Activated CD4-positive, alpha-beta T cell treated with anti-CD3 and anti-CD28 coated beads for 1 hour (primary cell): ENCODE measurements around the gene CA6.
"Not testable (repeated sequence)": the region's sequence is repeated elsewhere in the genome, so short reads cannot be mapped to it uniquely, and the experiment has no call there.

Source experiments
- DNase-seq: peaks from one replicate; pipeline ENCODE4 v3.0.0-alpha.2; 2020

CA6 gene

DNA sequence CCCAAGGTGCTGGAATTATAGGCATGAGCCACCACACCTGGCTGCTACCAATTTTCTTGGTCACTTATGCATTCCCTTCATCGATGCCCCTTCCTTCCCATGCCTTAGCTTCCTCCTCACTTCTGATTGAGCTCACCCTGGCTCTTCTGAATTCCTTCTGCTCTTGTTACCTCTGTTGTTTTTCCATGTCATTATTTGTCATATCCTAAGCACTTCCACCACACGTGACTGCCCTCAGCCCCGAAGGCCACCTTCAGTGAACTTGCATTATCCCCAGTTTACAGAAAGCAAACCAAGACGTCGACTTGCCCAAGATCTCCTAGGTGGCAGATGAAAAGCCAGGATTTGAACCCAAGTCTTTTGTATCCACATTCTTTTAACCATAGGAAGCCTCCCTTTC lies 30.7 kb downstream of the CA6 start:
- DNase-seq = no peak

DNA sequence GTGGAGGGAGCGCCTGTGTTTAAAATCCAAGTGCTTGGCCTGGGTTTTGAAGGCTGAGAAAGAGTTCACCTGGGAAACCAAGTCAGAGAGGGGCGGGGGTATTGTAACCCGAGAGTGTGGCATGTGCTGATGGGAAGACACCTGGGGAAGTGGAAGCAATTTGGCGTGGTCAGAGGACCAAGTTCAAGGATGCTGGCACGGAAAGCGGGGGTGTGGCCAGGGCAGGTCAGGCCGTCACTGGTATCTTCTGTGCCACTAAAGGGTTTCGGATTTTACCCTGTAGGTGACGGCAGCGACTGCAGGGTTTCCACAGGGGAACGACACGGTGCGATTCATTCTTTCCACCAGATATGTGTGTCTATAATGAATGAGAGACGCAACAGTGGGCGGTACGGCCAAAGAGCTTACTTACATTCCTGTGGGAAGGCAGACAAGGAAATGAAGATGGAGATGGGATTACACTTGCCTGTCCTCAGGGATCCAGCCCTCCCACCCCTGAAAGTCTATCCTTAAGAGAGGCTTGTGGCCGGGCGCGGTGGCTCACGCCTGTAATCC lies 31.3 kb downstream of the CA6 start:
- no peak for DNase-seq

DNA sequence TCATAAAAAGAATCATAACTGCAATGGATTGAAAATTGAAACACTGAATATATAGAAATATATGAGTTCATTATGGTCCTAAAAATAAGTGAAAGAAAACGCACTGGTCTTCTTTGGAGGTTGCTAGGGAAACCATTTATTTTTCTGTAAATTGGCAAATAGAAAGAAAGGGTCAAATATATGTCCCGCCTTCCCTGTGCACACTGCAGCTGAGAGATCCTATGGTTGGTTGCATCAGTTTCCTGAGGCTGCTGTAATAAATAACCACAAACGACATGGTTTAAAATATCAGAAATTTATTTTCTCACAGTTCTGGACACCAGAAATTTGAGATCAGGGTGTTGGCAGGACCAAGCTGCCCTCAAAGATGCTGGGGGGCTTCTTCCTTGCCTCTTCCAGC lies 35.0 kb downstream of the CA6 start:
- no peak for DNase-seq

DNA sequence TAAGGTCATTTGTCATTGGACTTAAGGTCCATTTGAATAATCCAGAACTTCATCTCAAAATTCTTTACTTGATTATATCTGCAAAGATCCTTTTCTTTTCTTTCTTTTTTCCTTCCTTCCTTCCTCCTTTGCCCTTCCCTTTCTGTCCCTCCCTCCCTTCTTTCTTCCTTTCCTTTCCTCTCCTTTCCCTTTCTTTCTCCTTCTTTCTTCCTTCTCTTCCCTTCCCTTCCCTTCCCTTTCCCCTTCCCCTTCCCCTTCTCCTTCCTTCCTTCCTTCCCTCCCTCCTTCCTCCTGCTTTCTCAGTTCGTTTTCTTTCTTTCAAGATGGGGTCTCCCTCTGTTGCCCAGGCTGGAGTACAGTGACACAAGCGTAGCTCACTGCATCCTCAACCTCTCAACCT lies 35.5 kb downstream of the CA6 start:
- no peak for DNase-seq

DNA sequence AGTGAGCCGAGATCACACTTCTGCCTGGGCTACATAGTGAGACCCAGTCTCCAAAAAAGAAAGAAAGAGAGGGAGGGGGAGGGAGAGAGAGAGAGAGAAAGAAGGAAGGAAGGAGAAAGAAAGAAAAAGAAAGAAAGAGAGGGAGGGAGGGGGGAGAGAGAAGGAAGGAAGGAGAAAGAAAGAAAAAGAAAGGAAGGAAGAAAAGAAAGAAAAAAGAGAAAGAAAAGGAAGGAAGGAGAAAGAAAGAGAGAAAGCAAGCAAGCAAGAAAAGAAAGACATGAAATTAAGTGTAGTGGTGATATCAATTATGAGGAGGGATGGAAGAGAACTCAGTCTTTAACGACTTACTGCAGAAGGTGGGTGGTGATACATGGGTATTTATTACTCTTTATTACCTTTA lies 38.5 kb downstream of the CA6 start:
- DNase-seq = no peak

DNA sequence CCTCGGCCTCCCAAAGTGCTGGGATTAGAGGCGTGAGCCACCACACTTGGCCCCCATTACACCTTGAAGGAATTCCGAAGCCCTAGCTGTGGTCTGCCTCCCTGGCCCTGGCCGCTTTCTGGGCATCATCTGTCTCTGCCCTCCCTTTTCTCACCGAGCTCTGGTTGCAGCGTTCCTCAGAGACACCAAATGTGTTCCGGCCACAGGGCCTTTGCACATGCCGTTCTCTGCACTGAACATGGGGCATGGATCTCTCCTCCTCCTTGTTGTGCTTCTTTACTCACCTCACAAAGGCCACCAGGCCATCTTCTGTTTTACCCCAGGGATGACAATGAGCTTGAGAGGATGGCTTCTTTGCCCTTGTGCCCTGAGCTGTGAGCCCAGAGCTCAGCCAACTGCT lies 39.3 kb downstream of the CA6 start:
- no peak for DNase-seq

DNA sequence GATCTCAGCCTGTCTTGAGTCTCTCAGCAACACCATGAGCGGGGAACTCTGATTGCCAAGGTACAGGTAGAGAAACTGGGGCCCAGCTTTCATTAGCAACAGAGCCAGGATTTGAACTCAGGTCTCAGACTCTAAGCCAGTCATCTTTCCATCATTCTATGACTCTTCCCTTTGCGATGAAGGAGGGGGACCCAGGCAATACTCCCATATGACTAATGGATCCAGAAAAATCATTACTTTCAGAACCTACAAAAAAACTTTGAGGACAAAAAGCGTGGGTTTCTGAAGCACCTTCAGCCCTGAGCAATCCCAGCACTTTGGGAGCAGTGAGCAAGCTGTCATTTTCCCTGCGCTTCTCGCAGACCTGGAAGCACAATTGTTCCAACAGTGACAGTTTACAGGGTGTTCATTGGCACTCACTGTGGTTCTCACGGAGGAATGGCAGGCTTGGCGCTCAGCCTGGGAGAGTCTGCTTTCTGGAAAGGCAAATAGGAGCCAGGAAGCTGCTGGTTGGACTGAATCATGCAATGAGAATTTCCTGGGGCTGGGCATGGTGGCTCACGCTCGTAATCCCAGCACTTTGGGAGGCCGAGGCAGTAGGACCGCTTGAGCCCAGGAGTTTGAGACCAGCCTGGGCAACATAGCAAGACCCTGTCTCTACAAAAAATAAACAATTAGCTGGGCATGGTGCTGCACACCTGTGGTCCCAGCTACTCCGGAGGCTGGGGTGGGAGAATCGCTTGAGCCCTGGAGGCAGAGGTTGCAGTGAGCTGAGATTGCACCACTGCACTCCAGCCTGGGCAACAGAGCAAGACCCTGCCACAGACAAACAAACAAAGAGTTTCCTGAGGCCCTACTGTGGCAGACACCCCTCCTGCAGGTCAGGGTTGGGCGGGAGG lies 40.5 kb downstream of the CA6 start:
- DNase-seq = no peak

DNA sequence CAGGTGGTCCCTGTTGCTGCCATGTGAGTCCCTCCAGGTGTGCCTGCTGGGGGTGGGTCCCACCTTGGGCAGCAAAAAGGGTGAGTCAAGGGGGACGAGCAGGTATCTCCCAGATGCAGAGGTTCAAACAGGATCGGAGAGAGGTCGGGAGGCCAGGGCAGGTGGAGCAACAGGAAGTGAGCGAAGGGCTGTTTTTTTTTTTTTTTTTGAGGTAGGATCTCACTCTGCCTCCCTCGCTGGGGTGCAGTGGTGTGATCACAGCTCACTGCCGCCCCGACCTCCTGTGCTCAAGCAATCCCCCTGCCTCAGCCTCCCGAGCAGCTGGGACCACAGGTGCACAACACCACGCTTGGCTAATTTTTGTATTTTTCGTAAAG lies 41.1 kb downstream of the CA6 start:
- DNase-seq = no peak

DNA sequence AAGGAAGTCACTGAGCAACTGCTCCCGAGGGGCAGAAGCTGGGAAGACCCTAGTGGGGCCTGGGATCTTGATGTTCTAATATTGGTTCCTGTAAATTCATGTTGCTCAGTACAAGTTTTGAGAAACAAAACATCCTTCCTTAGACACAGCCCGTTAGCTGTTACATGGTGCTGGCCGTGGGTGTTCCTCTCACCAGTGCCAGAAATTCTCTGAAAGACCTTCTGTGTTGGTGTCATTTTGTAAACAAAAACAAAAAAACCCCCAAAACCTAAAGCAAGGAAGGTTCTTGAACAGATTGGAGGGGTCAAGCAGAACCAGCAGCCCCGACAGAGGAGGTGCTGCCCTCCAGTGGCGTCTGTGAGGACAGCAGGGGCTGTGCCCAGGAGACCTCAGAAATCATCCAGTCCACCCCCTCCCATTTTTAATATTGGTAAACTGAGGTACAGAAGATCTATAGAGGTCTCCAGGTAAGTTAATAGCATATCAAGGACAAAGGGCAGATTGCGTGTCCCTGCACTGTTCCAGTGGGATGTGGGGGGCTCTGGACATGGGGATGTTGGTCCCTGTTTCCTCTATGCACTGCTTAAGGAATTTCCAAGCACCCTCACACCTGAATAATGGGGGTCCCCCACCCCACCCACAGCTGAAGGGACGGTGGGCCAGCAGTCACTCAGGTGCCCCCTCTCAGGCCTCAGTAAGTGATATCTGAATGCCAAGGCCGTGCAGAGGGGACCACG lies 42.4 kb downstream of the CA6 start:
- peak; percentile 55 for DNase-seq

DNA sequence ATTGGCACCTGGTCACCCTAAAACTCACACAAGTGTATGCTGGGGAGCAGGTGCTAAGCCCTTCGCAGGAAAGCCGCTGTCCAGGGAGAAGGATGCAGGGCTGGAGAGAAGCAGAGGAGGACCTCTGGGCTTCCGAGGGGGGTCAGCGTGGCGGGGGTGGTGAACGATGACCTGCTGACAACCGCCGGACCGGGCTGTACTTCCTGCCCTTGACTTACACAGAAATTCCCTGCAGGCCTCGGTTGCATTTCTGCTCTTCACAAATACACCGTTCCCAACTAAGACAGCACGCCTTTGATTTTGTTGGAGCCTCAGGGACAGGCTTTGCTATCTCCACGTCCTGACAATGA lies 42.9 kb downstream of the CA6 start:
- DNase-seq = no peak

DNA sequence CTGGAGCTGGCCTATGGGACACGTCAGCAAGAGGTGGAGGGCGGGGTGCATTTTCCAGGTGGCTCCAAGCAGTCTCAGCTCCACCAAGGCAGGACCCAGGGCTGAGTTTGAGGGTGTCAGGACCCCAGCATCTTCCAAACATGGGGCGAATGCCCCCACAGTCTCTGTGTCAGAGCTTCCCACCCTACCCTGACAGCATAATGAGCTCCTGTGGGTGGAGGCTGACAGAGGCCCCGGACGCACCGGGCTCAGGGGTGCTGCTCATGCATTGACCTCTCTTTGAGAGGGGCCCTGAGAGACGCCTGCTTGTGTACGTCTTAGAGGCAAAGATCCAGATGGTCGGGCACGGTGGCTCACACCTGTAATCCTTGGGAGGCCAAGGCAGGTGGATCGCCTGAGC lies 43.4 kb downstream of the CA6 start:
- no peak for DNase-seq

DNA sequence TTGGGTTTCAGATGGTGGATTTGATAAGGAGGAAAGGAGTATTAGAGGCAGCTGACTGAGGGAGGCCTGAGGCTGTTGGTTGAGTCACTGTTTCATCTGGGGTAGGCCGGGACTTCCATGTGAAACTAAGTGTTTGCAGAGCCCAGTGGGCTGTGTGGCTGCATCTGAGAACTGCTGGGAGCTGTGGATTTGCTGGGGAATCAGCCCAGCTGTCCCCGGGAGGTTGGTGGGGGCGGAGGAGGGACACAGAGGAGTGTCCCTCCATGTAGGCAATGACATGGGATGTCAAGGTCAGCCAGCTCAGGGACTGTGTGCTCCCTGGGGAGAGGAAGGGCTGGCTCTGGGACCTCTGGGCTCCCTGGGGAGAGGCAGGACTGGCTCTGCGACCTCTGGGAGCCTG lies 44.2 kb downstream of the CA6 start:
- DNase-seq = no peak

DNA sequence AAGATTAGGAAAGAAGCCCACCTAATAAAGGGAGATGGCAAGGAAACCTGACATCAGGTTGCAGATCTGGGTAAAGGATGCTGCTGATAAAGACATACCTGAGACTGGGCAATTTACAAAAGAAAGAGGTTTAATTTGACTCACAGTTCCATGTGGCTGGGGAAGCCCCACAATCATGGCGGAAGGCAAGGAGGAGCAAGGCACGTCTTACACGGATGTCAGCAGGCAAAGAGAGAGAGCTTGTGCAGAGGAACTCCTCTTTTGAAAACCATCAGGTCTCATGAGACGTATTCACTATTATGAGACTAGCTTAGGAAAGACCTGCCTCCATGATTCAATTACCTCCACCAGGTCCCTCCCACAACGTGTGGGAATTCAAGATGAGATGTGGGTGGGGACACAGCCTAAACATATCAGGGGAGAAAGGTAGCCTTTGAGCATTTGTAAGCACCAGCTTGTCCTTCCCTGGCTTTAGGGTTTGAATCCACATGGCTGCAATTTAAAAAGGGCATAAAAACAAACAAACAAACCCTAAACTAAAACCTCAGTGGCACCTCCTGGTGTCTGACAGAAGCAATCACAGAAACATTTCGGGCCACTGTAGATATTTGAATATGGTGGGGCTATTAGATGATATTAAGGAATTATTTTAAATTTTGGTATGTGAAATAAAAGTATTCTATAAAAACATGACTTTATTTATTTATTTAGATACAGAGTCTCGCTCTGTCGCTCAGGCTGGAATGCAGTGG lies 47.4 kb downstream of the CA6 start:
- DNase-seq = no peak

DNA sequence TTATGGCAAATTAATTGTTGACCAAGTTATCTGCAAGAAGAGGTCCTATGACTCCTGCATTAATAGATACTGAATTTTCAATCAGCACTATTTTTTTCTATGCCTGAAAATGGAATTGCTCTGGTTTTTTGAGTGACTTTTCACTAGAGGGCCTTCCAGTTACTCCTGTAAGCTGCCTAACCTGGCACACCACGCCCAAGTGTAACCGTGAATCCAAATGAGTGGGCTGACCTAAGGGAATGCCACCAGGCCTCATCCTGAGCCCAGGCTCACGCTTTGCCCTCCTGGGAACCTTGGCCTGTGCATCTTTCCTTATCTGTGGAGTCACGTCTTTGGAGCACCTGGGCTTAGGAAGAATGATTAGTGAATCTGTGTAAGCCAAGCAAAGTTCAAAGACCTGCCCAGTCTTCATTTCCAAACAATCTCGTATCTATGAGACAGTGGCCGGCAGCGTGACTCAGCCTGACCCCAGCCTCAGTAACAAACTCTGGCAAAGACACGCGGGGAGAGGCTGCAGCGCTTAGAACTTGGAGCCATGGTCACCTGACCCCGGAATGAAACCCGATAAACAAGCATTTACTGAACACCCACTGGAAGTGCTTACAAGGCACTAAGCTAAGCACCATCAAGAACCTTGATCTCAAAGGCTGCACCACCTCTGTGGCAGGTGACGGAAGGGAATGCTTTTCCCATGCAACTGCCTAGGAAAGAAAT lies 48.5 kb downstream of the CA6 start:
- DNase-seq = not testable (repeated sequence)

DNA sequence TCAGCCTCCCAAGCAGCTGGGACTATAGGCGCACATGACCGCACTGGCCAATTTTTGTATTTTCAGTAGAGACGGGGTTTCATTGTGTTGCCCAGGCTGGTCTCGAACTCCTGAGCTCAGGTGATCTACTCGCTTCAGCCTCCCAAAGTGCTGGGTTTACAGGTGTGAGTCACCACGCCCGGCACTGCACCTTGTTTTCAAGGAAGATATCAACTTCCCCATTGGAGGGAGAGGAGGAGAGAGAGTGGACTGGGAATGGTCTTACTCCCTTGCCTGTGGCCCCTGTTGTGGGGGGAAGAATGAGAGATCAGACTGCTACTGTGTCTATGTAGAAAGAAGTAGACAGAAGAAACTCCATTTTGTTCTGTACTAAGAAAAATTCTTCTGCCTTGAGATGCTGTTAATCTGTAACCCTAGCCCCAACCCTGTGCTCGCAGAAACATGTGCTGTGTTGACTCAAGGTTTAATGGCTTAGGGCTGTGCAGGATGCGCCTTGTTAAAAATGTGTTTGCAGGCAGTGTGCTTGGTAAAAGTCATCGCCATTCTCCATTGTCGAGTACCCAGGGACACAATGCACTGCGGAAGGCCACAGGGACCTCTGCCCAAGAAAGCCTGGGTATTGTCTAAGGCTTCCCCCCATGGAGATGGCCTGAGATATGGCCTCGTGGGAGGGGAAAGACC lies 56.0 kb downstream of the CA6 start:
- not testable (repeated sequence) for DNase-seq

DNA sequence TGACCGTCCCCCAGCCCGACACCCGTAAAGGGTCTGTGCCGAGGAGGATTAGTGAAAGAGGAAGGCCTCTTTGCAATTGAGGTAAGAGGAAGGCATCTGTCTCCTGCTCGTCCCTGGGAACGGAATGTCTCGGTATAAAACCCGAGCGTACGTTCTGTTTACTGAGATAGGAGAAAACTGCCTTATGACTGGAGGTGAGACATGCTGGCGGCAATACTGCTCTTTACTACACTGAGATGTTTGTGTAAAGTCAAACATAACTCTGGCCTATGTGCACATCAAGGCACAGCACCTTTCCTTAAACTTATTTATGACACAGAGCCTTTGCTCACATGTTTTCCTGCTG lies 56.5 kb downstream of the CA6 start:
- not testable (repeated sequence) for DNase-seq

DNA sequence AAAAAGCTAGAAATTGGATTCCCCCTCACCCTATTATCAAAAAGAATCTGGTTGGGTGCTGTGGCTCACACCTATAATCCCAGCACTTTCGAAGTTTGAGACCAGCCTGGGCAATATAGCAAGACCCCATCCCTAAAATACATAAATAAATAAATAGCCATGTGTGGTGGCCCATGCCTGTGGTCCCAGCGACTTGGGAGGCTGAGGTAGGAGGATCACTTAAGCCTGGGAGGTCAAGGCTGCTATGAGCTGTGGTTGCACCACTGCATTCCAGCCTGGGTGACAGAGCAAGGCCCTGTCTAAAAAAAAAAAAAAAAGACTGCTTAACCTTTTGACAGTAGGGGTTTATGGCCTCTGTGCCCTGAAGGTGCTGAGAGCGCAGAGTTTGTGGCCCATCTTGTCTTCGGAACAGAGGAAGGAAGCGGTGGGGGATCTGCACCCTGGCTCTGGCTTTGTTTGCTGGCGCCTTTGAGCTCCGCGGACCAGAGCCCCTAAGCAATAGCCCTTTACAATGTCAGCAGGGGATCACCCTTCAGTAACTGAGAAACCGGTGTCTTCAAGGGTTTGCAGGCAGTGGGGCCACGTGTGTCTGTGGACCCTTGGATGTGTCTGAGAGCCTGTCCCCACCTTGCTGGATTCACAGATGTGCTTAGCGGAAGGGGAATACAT lies 58.5 kb downstream of the CA6 start:
- DNase-seq = no peak

DNA sequence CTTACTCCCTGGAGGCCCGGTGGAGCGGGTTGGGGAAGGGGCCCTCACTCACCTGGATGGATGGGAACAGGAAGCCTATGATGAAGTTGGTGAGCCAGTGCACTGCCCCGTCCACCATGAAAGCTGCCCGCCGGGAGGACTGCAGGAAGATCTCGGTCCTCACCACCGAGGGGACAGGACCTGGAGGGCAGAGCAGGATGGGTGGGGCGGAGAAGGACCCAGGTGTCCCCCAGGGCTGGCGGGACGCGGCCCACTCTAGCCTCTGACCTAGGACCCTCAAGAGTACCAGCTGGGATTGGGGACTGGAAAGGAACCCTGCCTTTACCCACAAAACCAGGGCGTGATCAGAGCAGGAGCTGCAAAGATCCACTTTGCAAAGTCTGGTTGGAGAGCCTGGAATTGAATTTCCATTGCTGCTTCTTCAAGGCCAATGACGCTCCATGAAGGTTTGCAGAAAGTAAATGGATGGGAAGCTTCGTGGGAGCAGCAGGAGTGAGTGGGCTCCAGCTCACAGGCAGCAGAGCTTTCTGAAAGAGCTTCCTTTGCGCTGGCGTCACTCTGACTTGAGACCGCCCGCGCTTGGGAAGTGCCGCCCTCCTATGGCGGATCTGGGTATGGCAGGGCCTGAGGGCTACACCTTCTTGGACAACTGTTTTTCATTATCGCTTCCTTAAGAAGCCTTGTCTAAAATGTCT lies 59.2 kb downstream of the CA6 start:
- DNase-seq = peak; percentile 69

DNA sequence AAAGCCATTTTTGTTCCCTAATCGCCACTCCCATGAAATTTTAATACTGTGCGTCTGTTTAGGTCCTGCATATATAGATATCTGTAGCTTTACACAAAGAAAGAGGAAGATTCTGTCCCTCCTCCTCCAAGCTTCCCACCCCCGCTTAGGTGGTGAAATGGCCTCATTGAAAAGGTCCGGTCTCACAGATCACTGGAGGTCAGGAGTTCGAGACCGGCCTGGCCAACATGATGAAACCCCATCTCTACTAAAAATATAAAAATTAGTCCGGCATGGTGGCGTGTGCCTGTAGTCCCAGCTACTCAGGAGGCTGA lies 59.7 kb downstream of the CA6 start:
- DNase-seq = no peak

DNA sequence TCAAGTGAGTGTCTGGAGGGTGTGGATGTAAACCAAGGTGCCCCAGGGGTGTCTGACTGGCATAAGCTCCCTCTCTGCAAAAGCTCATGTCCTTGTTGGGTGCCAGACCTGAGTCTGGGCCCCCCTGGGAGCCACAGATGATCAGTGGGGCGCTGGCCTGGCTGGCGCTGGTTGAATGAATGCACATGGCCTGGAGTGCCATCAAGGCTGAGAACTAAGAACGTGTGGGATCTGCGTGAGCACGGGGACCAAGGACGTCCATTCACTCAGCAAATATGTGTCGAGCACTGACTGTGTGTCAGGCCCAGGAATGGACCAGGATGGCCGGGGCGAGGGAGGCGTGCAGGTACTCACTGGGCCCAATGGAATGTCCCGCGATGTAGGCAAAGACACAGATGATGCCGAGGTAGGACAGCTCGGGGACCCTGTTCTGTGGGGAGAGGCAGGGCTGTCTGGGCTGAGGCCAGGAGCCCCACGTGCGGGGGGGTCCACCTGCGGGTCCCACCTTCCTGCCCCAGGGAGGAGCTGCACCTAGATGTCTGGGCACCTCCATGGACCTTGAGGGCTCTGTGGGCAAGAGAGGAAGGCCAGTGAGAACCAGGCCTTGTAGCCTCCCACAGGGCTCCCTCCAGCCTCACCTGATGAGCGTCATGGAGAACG lies 61.4 kb downstream of the CA6 start:
- no peak for DNase-seq

DNA sequence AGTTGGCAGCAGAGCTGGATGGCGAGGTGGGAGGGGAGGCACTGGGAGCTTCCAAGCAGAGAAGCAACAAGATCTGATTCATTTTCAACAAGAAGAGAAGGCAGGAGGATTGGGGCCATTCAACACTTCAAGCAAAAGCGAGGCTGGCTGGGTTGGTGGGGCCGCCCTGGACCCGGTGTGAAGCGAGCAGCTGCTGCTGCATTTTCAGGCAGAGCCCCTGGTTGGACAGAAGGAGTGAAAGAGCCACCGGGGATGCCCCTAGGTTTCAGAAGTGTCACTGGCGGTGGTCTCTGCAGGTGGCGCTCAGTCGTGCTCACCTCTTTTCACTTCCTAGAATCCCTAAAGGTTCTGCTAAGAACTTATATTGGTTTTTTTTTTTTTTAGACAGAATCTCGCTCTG lies 62.6 kb downstream of the CA6 start:
- DNase-seq = no peak
